Middle frontal gyrus (tissue), 1 donor: ENCODE data around the gene LIMCH1.
"Not testable (repeated sequence)": the region's sequence is repeated elsewhere in the genome, so short reads cannot be mapped to it uniquely, and the experiment has no call there.

Experiments used
- DNase-seq: peaks from one replicate; pipeline ENCODE4 v3.0.0-alpha.2; 2015; ENCODE audit warnings: low spot score; ENCODE audit errors: extremely low spot score

LIMCH1 gene, protein sequence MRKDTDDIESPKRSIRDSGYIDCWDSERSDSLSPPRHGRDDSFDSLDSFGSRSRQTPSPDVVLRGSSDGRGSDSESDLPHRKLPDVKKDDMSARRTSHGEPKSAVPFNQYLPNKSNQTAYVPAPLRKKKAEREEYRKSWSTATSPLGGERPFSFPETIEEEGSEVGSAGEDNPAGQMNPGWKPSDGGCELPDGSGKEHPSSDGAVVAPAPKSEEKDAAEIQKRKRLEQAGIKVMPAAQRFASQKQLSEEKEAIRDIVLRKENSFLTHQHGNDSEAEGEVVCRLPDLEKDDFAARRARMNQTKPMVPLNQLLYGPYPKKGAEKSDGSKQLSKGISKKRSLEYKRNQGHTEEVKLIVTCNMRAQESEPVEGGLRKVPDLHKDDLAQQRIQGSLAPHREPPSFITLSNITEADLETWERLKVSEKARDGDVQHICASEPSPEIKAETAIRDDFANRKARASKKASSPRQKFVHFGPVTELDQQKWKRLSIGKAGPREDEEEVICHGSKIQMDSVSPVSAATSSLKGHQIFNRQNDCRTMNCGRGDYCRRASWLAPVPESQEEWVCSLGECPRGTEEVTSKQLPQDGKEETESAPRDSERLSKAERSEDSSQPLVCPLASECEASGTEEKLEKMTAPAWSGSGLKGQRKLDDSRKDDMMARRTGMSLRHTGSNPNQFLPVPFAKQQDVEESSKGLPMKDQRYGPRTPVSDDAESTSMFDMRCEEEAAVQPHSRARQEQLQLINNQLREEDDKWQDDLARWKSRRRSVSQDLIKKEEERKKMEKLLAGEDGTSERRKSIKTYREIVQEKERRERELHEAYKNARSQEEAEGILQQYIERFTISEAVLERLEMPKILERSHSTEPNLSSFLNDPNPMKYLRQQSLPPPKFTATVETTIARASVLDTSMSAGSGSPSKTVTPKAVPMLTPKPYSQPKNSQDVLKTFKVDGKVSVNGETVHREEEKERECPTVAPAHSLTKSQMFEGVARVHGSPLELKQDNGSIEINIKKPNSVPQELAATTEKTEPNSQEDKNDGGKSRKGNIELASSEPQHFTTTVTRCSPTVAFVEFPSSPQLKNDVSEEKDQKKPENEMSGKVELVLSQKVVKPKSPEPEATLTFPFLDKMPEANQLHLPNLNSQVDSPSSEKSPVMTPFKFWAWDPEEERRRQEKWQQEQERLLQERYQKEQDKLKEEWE (N-terminal part only)

DNA sequence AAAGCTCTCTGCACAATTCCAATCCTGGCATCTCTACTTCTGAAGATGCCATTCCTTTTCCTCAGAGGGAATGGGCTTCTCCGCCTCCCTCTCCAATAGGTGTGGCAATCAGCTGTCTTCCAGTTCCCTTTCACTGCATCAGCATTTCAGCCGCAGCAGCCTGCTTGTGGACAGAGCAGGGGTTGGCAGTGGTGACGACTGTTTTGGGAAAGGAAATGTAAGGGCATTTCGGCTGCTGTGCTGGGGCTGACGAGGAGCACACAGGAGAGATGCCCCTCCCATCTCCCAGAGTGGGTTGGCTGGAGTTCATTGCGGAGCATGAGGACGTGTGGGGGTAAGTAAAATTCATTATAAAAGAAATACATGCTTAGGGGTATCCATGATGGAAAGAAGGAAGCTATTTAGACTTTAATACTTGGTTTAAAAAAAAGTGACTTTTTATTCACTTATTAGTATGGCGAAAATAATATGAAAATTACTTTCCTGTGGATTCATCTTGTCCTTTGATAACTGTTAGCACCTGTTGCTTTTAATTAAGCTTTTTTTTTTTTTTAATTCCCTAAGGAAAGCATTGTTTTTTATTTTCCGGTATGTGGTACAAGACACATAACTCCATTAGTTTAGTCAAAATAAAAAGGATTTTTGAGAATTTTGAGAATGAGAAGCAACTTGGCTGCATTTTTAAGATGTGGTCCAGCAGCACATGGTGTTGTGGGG lies at the start of gene LIMCH1:
Gene LIMCH1 (plus strand): TSS at position 141 of the 717 bp plus-strand sequence. CDS start 67,839 bp downstream, outside the sequence.
- DNase-seq: no peak

DNA sequence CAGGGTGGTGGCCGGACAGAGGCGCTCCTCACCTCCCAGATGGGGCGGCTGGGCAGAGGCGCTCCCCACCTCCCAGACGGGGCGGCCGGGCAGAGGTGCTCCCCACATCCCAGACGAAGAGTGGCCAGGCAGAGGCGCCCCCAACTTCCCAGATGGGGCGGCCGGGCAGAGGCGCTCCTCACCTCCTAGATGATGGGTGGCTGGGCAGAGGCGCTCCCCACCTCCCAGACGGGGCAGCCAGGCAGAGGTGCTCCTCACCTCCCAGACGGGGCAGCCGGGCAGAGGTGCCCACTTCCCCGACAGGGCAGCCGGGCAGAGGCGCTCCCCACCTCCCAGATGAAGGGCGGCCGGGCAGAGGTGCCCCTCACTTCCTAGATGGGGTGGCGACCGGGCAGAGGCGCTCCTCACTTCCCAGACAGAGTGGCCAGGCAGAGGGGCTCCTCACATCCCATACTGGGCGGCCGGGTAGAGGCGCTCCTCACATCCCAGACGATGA lies 46.8 kb upstream of the LIMCH1 start:
- DNase-seq: not testable (repeated sequence)

DNA sequence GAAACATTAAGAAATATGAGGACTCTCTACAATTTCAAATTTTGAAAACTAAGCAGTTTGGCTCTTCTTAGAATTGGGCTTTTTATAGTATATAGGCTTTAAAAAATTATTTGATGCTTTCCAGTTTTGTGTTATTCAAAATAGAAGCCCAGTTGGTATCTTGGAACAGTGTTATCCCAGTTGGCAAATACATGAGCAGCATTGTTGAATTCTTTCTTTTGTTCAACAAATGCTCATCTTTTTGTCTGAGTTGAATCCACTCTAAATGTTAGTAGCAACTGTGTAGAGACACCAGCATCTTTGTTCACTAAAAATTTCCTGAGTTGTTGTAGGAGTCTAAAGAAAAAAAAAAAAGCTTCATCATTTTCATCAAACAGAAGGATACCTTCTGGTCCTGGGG lies 41.0 kb upstream of the LIMCH1 start:
- DNase-seq: no peak

DNA sequence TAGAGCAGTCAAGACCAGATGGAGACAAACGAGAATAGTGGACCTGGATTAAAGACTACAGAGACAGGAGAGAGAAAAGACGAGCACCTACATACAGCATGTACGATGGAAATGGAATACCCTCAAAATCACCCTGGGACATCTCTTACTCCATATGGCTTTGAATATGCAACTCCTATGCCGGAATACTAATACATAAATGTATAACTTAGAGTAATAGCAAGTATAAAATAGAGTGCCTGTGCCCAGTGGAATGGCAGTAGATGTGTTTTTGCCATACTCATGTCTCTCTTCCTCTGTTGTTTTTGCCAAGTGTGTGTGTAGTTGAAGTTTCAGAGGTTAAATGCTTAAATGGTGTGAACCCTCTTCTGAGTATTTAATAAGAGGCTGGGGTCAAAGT lies 39.8 kb upstream of the LIMCH1 start:
- no peak for DNase-seq

DNA sequence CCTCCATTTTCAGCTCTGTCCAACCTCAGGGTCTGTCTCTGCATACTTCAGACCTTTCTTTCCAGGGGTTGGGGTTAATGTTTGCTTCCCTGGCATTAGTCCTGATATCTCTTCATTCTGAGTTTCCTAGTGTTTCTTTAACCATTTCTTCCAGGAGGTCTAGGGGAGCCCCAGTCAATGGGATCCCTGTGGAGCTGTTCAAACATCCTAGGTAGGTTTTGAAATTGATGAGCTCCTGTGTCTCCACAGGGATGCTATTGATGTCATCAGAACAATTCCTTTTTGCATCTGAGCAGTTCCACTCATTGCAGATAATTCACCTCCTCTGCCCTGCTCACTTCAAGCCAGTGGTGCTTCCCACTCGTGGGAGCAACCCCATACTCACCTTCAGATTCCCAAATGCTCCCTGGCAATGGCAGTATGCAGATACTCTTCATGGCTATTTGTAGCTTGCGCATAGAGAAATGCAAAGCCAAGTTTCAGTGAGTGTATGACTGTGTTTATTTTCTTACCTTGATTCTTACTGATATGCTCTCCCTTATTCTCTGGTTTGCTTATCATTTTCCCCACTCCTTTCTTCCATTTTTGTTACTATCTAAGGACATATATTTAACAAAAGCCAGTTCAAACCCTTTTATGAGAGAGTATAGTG lies 33.7 kb upstream of the LIMCH1 start:
- no peak for DNase-seq

DNA sequence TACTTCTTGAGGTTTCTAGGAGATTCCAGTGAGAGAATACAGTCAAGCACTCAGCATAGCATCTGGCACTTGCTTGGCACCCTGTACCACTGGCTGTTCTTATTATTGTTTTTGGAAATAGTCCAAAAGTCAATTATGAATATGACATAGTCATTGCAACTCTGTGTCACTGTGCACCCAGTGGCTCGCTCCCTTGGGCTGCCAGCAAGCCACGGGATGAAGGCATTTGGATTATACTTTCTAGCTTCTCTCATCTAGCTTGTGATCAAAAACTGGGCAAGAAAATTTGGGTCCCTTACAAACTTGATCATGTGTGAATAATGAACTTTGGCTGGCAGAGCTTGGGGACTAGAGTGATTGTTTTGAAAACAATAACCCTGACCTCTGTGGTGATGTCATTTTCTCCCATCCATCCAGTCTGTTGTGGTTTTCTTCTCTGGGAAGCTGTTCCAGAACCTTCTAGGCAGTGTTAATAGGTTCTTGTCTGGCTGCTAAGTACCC lies 32.7 kb upstream of the LIMCH1 start:
- DNase-seq: peak; percentile 50

DNA sequence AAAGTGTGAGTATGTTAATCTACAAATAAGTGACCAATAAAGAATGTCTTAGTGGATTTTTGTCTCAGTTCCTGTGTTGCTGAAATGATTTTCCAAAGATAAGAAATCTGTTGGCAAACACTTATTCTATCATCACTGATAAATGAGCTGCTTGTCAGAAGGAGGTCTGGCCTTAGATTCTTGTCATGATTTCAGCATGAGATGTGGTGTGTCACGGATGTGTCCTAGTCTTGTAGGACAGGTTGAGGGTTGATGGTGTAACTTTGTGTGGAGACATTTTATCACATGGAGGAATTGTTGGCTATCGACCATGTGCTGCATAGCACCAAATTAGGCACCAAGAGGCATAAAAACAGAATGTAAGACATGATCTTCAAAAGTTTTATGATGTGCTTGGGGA lies 31.8 kb upstream of the LIMCH1 start:
- DNase-seq: no peak

DNA sequence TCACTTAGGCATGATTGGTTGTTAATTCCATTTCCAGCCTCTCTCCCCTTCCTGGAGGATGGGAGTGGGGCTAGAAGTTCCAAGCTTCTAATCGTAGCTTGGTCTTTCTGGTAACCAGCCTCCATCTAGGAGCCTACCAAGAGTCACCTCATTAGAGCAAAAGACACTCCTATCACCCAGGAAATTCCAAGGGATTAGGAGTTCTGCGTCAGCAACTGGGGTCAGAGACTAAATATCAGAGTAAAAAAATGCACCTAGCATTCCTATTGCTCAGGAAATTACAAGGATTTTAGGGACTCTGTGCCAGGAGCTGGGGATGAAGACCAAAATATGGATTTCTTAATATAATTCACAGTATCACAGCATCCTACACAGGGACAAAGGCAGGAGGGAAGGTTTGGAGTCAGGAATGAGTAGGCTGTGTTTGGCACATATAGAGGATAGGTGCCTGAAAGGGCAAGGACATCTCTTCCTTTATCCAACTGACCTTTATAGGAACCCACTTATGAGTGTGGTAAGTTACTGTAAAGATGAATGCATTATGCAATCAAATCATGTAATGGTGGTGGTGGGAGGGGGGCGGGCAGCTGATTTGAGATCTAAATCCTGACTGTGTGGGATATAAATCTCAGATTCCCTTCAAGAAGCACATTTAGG lies 30.5 kb upstream of the LIMCH1 start:
- DNase-seq: no peak

DNA sequence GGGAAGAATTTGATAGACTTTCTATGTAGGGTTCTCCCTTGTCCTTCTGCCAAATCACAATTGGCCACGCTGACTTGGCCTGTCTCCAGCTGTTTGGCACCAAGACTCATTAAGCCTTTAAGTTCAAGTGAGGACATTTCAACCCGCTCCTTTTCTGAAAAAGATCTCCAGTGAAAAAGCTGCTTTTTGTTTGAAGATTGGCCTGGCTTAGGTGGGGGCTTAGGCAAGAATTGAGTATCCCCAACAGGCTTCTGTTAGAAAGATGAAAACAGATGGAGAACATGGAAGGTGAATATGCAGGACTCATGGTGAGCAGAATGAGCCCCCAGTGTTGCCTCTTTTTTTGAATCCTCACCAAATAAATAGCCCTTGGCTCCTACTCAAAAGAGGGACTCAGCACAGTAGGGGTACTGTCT lies 28.5 kb upstream of the LIMCH1 start:
- no peak for DNase-seq

DNA sequence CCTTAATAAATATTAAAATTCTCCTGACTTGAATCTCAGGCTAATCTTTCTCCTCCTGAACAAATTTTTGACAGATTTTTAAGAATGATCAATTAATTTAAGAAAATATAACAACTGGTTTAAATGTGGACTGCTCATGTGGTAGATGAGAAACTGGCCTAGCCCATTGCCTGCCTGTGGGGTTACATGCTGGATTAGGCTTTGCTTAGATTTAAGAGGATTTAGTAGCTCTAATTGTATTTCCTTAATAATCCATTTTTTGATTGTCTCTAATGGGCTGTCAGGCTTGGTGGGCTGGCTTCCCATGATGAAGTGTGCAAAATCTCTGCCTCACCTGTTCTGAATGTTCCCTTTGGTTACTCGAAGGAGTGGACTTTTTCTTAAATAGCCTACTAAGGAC lies 27.8 kb upstream of the LIMCH1 start:
- no peak for DNase-seq

DNA sequence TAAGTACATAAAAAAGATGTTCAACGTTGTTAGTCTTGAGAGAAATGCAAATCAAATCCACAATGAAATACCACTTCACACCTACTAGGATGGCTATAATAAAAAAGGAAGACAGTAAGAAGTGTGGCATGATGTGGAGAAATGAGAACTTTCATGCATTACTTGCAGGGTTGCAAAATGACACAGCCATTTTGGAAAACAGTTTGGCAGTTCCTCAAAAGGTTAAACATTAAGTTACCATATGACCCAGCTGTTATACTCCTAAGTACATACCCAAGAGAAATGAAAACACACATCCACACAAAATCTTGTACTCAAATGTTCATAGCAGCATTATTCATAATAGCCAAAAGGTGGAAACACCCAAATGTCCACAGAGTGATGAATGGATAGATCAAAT lies 25.8 kb upstream of the LIMCH1 start:
- DNase-seq: no peak

DNA sequence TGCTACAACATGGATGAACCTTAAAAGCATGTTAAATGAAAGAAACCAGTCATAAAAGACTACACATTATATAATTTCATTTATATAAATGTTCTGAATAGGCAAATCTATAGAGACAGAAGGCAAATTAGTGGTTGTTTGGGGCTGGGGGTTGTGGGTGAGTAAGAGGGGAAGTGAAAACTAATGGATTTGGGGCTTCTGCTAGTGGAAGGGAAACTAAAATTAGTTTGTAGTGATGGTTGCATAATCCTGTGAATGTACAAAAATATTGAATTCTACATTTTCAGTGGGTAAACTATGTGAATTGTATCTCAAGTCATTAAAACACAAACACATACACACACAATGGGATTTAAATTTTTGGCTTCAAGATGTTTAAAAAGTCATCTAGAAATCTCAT lies 25.4 kb upstream of the LIMCH1 start:
- DNase-seq: no peak

DNA sequence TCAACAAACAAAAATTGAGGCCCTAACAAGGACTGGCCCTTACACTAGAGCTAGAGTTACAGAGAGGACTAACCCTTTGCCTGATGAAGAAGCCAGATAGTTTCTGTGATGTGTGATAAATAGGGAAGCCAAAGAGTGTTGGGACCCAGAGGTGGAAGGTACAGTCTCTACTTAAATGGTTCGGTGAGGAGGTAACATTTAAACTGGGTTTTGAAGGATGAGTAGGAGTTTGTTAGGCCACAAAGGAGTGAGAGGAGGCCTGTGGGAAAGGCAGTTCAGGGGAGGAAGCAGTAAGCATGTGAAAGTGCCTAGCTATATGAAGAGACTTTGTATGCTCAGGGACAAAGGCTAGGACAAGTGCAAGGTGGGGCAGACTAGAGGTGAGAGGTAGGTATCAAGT lies 23.8 kb upstream of the LIMCH1 start:
- DNase-seq: no peak

DNA sequence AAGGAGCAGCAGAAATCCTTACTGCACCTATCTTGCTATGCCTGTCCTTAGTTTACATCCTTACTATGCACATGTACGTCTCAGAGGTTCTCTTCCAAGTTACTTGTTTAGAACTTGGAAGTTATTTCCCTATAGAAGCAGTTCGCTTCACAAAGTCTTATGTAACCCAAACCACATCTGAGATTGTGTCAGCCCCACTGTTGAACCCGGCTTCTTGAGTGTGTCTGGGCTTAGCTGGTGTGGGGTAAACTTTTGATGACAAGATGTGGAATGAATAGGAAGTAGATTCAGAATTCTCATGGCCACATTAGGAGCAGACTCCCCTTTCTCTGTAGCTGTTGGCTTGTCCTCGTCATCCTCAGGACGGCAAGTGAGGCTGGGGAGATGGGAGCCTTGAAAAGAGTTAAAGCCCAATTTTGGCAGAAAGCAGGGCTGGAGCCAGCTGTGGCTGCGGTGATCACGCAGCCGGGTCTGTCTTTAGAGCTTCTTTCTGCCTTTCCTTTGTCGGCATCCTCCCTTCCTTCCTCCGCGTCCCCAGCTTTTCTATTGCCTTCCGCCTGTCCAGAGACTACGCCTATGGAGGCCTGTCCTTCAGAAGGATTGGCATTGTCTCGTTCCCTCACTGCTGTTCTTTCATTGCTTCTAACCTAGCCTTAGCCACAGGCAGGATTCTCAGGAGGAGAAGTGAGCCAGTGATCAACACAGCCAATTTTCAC lies 23.0 kb upstream of the LIMCH1 start:
- no peak for DNase-seq

DNA sequence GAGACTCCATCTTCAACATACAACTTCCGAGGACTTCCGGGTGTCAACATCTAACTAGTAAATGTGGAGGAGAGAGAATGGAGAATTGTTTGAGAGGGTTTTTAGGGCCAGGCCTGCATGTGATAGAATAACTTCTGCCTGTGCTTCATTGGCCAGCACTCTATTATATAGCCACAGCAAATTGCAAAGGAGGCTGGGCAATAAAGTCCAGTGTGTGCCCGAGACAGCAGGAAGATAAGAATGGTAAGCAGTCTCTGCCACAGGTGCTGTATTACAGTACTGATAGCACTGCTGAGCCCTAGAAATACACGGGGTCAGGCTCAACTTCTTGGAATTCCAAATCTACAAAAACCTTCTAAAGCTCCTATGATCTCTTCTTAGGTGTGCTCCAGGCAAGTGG lies 20.8 kb upstream of the LIMCH1 start:
- no peak for DNase-seq

DNA sequence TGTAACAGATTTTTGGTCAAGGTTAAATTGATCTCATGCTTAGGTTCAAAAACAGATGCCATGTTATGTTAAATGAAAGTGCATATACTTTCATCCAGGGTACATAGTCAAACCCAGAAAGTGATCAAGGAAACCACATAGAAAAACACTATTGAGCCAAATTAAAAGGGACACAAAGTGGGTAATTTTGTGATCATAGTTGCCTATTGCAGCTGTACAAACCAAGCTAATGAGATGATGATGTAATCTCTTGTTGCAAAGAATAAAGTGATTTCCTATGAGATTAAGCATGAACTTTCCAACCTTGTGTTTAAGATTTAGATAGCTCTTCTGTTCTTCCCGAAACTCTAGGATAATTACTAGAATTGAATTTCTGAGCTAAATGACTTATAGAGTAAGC lies 20.2 kb upstream of the LIMCH1 start:
- no peak for DNase-seq

DNA sequence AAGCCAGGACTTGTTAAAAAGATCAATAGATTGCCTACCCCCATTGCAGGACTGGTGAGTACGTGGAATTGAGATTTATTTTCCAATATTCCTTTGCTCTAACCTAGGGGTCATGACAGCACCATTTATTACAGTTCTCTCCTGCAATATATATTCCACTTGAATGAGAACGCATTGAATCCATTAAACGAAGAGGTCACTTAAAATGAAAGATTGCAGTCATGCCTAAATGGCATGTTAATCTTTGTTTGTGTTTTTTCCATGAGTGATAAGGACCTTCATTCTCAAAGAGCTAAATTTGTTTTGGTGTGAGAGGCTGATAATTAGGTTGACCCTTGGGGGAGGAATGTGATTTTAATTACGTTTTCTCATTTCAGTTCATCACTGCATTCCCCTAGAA lies 13.5 kb upstream of the LIMCH1 start:
- no peak for DNase-seq

DNA sequence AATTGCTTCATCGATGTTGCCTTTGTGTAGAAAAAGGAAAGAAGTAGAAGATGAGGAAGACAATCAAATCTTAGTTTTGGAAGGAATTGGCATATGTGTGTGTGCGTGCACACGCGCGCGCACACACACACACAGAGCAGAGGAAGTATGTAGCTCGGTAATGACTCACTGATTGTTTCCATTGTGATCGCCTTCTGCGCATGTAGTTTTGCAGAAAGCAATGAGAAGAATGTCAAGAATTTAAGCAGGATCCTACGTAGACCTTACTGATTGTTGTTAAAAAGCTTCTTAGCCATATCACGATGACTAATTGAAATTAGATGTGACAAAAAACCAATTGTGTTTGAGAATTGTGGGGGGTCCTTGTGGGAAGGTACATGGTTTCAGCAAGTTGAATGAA lies 12.8 kb upstream of the LIMCH1 start:
- DNase-seq: no peak

DNA sequence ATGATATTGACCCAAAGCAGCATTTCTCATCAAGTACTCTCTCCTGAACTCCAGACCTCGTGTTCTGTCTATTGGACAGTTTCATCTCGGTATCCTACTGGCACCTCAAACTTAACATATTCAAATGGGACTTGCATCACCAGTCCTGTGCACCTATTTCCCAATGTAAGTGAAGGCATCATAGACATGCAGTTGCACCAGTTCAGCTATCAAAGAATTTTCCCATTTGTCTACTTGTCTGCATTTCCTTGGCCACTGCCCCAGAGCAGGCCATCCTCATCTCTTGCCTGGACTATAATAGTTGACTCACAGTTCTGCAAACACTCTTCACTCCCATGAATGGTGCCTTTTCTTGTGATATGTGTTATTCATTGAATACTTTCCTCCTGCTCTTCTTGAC lies 11.3 kb upstream of the LIMCH1 start:
- no peak for DNase-seq
